Transverse colon (tissue), 4 donors: ENCODE results near the gene ZCWPW1. TPM values are rescaled to one million over a fixed set of nuclear protein-coding genes. Genes with fewer than 3 reads are reported as not detected.

Experiments
- total RNA-seq, 4 donors: library from RNA; depleted of rRNA; stranded (reverse); fragments of >200 nt; gene quantifications; one replicate each; pipeline ENCODE4 v1.1.0, GENCODE V29; 2016

The ZCWPW1 gene
- total RNA-seq, 4 donors from 2014 or later = 0.68 to 2.4 (median 0.80) TPM; not detected in 1

Other genes with a start within 250 kb of the ZCWPW1 start
- 1 to 10 TPM in 2 of 4 donors, not detected in 2; 2.2 to 4.3 TPM for gene PVRIG, start 208.8 kb downstream of the ZCWPW1 start, total RNA-seq
- gene SPDYE3, start 121.0 kb downstream of the ZCWPW1 start, total RNA-seq = not detected
- 100 to 1,000 TPM in 2 of 4 donors, 10 to 100 TPM in 2; 80.0 to 239 (median 113) TPM for gene PILRB, start 70.6 kb downstream of the ZCWPW1 start, total RNA-seq
- 1 to 10 TPM in 2 of 4 donors, not detected in 2; 1.9 to 4.9 TPM for gene PILRA, start 55.2 kb downstream of the ZCWPW1 start, total RNA-seq
- gene MEPCE, start 1.1 kb upstream of the ZCWPW1 start, total RNA-seq = 10 to 100 TPM; 25.9 to 41.9 (median 30.5) TPM
- 10 to 100 TPM; 17.1 to 98.4 (median 37.2) TPM for gene PPP1R35, start 7.8 kb upstream of the ZCWPW1 start, total RNA-seq
- not detected for gene SPACDR, start 35.6 kb upstream of the ZCWPW1 start, total RNA-seq
- gene TSC22D4, start 50.5 kb upstream of the ZCWPW1 start, total RNA-seq = 100 to 1,000 TPM in 1 of 4 donors, 10 to 100 TPM in 3; 41.6 to 101 (median 67.6) TPM
- gene NYAP1, start 55.2 kb upstream of the ZCWPW1 start, total RNA-seq = 1 to 10 TPM in 1 of 4 donors, under 1 TPM in 1, not detected in 2; 0.41 to 1.4 TPM
- 100 to 1,000 TPM in 2 of 4 donors, 10 to 100 TPM in 2; 63.8 to 154 (median 102) TPM for gene AGFG2, start 110.5 kb upstream of the ZCWPW1 start, total RNA-seq
- gene SAP25, start 145.2 kb upstream of the ZCWPW1 start, total RNA-seq = 10 to 100 TPM in 1 of 4 donors, 1 to 10 TPM in 1, under 1 TPM in 1, not detected in 1; 0.96 to 52.4 (median 2.7) TPM
- gene LRCH4, start 157.4 kb upstream of the ZCWPW1 start, total RNA-seq = 100 to 1,000 TPM; 115 to 508 (median 151) TPM
- gene FBXO24, start 157.6 kb upstream of the ZCWPW1 start, total RNA-seq = under 1 TPM in 2 of 4 donors, not detected in 2; 0.14 to 0.79 TPM
- gene PCOLCE, start 173.7 kb upstream of the ZCWPW1 start, total RNA-seq = 10 to 100 TPM in 2 of 4 donors, 1 to 10 TPM in 2; 5.6 to 46.2 (median 11.7) TPM
- 10 to 100 TPM; 13.5 to 39.6 (median 18.4) TPM for gene MOSPD3, start 183.8 kb upstream of the ZCWPW1 start, total RNA-seq
- gene TFR2, start 212.8 kb upstream of the ZCWPW1 start, total RNA-seq = under 1 TPM in 3 of 4 donors, not detected in 1; 0.60 to 0.68 (median 0.64) TPM
- not detected for gene ACTL6B, start 227.7 kb upstream of the ZCWPW1 start, total RNA-seq
- gene GNB2, start 245.0 kb upstream of the ZCWPW1 start, total RNA-seq = 100 to 1,000 TPM; 192 to 301 (median 246) TPM